ENCODE measurements around the gene CCDC85A. TPM values are rescaled to one million over a fixed set of nuclear protein-coding genes. Genes with fewer than 3 reads are reported as not detected.

The CCDC85A gene
- total and polyA plus RNA-seq, 2 experiments from 2014 or later, result 0.21 to 0.24 TPM

DNA sequence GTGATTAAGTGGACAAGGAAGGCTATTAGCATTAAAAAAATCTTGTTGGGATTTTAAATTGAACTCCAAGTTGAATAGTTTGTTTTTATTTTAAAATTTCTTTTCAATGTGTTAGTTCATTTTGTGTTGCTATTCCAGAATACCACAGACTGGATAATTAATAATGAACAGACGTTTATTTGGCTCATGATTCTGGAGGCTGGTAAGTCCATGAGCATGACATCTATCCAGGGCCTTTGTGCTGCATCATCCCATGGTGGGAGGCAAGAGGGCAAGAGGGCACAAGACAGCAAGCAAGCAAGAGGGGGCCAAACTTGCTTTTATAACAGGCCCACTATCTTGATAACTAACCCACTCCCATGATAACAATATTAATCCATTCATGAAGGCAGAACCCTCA lies 22.5 kb downstream of the CCDC85A start (continued):
- TF ChIP-seq, protein P1, sequence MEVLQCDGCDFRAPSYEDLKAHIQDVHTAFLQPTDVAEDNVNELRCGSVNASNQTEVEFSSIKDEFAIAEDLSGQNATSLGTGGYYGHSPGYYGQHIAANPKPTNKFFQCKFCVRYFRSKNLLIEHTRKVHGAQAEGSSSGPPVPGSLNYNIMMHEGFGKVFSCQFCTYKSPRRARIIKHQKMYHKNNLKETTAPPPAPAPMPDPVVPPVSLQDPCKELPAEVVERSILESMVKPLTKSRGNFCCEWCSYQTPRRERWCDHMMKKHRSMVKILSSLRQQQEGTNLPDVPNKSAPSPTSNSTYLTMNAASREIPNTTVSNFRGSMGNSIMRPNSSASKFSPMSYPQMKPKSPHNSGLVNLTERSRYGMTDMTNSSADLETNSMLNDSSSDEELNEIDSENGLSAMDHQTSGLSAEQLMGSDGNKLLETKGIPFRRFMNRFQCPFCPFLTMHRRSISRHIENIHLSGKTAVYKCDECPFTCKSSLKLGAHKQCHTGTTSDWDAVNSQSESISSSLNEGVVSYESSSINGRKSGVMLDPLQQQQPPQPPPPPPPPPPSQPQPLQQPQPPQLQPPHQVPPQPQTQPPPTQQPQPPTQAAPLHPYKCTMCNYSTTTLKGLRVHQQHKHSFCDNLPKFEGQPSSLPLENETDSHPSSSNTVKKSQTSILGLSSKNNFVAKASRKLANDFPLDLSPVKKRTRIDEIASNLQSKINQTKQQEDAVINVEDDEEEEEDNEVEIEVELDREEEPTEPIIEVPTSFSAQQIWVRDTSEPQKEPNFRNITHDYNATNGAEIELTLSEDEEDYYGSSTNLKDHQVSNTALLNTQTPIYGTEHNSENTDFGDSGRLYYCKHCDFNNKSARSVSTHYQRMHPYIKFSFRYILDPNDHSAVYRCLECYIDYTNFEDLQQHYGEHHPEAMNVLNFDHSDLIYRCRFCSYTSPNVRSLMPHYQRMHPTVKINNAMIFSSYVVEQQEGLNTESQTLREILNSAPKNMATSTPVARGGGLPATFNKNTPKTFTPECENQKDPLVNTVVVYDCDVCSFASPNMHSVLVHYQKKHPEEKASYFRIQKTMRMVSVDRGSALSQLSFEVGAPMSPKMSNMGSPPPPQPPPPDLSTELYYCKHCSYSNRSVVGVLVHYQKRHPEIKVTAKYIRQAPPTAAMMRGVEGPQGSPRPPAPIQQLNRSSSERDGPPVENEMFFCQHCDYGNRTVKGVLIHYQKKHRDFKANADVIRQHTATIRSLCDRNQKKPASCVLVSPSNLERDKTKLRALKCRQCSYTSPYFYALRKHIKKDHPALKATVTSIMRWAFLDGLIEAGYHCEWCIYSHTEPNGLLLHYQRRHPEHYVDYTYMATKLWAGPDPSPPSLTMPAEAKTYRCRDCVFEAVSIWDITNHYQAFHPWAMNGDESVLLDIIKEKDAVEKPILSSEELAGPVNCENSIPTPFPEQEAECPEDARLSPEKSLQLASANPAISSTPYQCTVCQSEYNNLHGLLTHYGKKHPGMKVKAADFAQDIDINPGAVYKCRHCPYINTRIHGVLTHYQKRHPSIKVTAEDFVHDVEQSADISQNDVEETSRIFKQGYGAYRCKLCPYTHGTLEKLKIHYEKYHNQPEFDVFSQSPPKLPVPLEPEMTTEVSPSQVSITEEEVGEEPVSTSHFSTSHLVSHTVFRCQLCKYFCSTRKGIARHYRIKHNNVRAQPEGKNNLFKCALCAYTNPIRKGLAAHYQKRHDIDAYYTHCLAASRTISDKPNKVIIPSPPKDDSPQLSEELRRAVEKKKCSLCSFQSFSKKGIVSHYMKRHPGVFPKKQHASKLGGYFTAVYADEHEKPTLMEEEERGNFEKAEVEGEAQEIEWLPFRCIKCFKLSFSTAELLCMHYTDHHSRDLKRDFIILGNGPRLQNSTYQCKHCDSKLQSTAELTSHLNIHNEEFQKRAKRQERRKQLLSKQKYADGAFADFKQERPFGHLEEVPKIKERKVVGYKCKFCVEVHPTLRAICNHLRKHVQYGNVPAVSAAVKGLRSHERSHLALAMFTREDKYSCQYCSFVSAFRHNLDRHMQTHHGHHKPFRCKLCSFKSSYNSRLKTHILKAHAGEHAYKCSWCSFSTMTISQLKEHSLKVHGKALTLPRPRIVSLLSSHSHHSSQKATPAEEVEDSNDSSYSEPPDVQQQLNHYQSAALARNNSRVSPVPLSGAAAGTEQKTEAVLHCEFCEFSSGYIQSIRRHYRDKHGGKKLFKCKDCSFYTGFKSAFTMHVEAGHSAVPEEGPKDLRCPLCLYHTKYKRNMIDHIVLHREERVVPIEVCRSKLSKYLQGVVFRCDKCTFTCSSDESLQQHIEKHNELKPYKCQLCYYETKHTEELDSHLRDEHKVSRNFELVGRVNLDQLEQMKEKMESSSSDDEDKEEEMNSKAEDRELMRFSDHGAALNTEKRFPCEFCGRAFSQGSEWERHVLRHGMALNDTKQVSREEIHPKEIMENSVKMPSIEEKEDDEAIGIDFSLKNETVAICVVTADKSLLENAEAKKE (CRISPR knock-in tag; IDR thresholded peaks at IDR 0.05), result no peak
- no peak for TF ChIP-seq JUNB (IDR thresholded peaks at IDR 0.05; ENCODE audit: unreplicated experiment)

DNA sequence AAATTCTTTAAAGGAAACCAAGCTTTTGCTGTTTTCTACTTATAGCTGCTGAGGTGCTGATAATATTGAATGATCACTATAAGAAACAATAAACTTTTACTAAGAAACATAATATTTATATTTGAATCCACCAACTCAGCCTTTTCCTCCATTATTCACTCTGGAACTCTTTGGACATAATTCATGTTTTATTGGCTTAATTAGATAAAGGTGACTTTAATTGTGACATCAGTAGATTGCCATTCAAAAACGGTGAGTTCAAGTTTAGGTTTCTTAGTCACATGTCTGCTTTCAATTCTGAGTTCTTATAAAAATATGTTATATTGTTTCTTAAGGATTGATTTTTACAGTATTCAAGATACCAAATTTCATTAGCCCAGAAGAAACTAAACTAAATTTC lies 24.0 kb downstream of the CCDC85A start:
- DNase-seq (ENCODE audit: low spot score) (no peak), ATAC-seq (no peak)
- peaks cover 8% of the 10 kb centered on the region; the same call in 1 of the 2 replicates for H3K9me2 ChIP-seq (ENCODE audit: insufficient read depth)
- H2AFZ ChIP-seq, result no peak overlapping the region
- Mint-ChIP-seq H3K27ac (no peak overlapping the region), H3K27me3 (ENCODE audit: insufficient read depth, low read depth, poor library complexity) (peaks cover 2% of the 10 kb centered on the region), H3K9me3 (no peaks in the 10 kb centered on the region), H3K4me3 (no peak overlapping the region), H3K36me3 (ENCODE audit: low read depth) (no peaks in the 10 kb centered on the region), H3K4me1 (no peaks in the 10 kb centered on the region)
- no peak overlapping the region for H3K4me3 ChIP-seq
- no peaks in the 10 kb centered on the region for H3K36me3 ChIP-seq (ENCODE audit: insufficient read depth)
- H4K20me1 ChIP-seq (replicated peaks; ENCODE audit: insufficient read depth), result no peaks in the 10 kb centered on the region
- no peak overlapping the region for H3K4me2 ChIP-seq
- no peak overlapping the region for H3K27ac ChIP-seq (ENCODE audit: low read depth)
- H3K27me3 ChIP-seq (ENCODE audit: insufficient read depth), result no peaks in the 10 kb centered on the region
- no peaks in the 10 kb centered on the region for H3F3A ChIP-seq (replicated peaks; ENCODE audit: low read depth)
- H3K79me2 ChIP-seq (replicated peaks; ENCODE audit: insufficient read depth), result no peaks in the 10 kb centered on the region
- H3K4me1 ChIP-seq (ENCODE audit: insufficient read depth), result no peaks in the 10 kb centered on the region
- TF ChIP-seq, protein P2, sequence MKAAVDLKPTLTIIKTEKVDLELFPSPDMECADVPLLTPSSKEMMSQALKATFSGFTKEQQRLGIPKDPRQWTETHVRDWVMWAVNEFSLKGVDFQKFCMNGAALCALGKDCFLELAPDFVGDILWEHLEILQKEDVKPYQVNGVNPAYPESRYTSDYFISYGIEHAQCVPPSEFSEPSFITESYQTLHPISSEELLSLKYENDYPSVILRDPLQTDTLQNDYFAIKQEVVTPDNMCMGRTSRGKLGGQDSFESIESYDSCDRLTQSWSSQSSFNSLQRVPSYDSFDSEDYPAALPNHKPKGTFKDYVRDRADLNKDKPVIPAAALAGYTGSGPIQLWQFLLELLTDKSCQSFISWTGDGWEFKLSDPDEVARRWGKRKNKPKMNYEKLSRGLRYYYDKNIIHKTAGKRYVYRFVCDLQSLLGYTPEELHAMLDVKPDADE (IDR thresholded peaks at IDR 0.05), result no peak
- TF ChIP-seq EZH2phosphoT487 (IDR thresholded peaks at IDR 0.05; ENCODE audit: unreplicated experiment), result no peak
- TF ChIP-seq POLR2AphosphoS5 (IDR thresholded peaks at IDR 0.05; ENCODE audit: low read depth), result no peak
- no peak for TF ChIP-seq NANOG (IDR thresholded peaks at IDR 0.05; ENCODE audit: borderline replicate concordance)
- TF ChIP-seq STAT1 (IDR thresholded peaks at IDR 0.05; ENCODE audit: unreplicated experiment), result no peak
- no peak for TF ChIP-seq ZNF114 (CRISPR knock-in tag; IDR thresholded peaks at IDR 0.05)
- TF ChIP-seq JUNB (IDR thresholded peaks at IDR 0.05; ENCODE audit: unreplicated experiment), result no peak
- no peak for TF ChIP-seq ZNF331 (CRISPR knock-in tag; IDR thresholded peaks at IDR 0.05; ENCODE audit: low read depth)
- TF ChIP-seq CREB1 (CRISPR knock-in tag; IDR thresholded peaks at IDR 0.05; ENCODE audit: low read depth), result no peak
- TF ChIP-seq, protein P1 (CRISPR knock-in tag; IDR thresholded peaks at IDR 0.05), result no peak

Data from GM23338 (cell line).